Measurements from ENCODE around the gene CHDH. TPM values are rescaled to one million over a fixed set of nuclear protein-coding genes. Genes with fewer than 3 reads are reported as not detected.
A peak's percentile ranks its signal among the peaks of the same experiment; 100 is the strongest.

CHDH gene
- total RNA-seq, 1 donor from 2014 or later: 0.60 TPM

GRCh38 chr3:53850895-53851294, 4.7 kb upstream of the CHDH start:
- Mint-ChIP-seq H3K27ac (ENCODE audit: unreplicated experiment) (no peak overlapping the region), H3K9me3 (ENCODE audit: low read depth) (no peaks in the 10 kb centered on the region), H3K27me3 (ENCODE audit: low read depth) (peaks cover 4% of the 10 kb centered on the region), H3K4me1 (ENCODE audit: low read depth) (peaks cover 5% of the 10 kb centered on the region), H3K4me3 (ENCODE audit: unreplicated experiment) (no peak overlapping the region), H3K36me3 (ENCODE audit: low read depth) (no peaks in the 10 kb centered on the region)
- DNase-seq (ENCODE audit: low spot score): no peak
- no peak for TF ChIP-seq CTCF (IDR thresholded peaks at IDR 0.05)

- H3K4me3 Mint-ChIP-seq (ENCODE audit: unreplicated experiment): no peak overlapping the region
- H3K27me3 Mint-ChIP-seq (ENCODE audit: low read depth): peaks cover 4% of the 10 kb centered on the region
- peaks cover 10% of the 10 kb centered on the region for H3K4me1 Mint-ChIP-seq (ENCODE audit: low read depth)
- no peaks in the 10 kb centered on the region for H3K36me3 Mint-ChIP-seq (ENCODE audit: low read depth)
- no peak for TF ChIP-seq CTCF (IDR thresholded peaks at IDR 0.05)
- no peak overlapping the region for H3K27ac Mint-ChIP-seq (ENCODE audit: unreplicated experiment)
- no peaks in the 10 kb centered on the region for H3K9me3 Mint-ChIP-seq (ENCODE audit: low read depth)
- no peak for DNase-seq (ENCODE audit: low spot score)
Measured at GRCh38 chr3:53849916-53850315, 3.7 kb upstream of the CHDH start.

- peak overlapping the region; percentile 68 for H3K4me3 Mint-ChIP-seq (ENCODE audit: unreplicated experiment)
Measured at GRCh38 chr3:53846851-53847155, 584 bp upstream of the CHDH start.

GRCh38 chr3:53845881-53846133, 412 bp downstream of the CHDH start:
- DNase-seq (ENCODE audit: low spot score): no peak
- no peaks in the 10 kb centered on the region for H3K36me3 Mint-ChIP-seq (ENCODE audit: low read depth)
- no peaks in the 10 kb centered on the region for H3K9me3 Mint-ChIP-seq (ENCODE audit: low read depth)
- H3K4me3 Mint-ChIP-seq (ENCODE audit: unreplicated experiment): peak overlapping the region; percentile 73
- H3K27ac Mint-ChIP-seq (ENCODE audit: unreplicated experiment): no peak overlapping the region
- H3K4me1 Mint-ChIP-seq (ENCODE audit: low read depth): peaks cover 10% of the 10 kb centered on the region
- H3K27me3 Mint-ChIP-seq (ENCODE audit: low read depth): peaks cover 5% of the 10 kb centered on the region
- no peak for TF ChIP-seq CTCF (IDR thresholded peaks at IDR 0.05)

More at GRCh38 chr3:53846851-53847155, 584 bp upstream of the CHDH start:
- H3K27ac Mint-ChIP-seq (ENCODE audit: unreplicated experiment): no peak overlapping the region
- H3K4me1 Mint-ChIP-seq (ENCODE audit: low read depth): peaks cover 10% of the 10 kb centered on the region
- H3K27me3 Mint-ChIP-seq (ENCODE audit: low read depth): peaks cover 5% of the 10 kb centered on the region
- H3K36me3 Mint-ChIP-seq (ENCODE audit: low read depth): no peaks in the 10 kb centered on the region
- no peaks in the 10 kb centered on the region for H3K9me3 Mint-ChIP-seq (ENCODE audit: low read depth)
- no peak for DNase-seq (ENCODE audit: low spot score)
- TF ChIP-seq CTCF (IDR thresholded peaks at IDR 0.05): no peak

- Mint-ChIP-seq H3K9me3 (ENCODE audit: low read depth) (no peaks in the 10 kb centered on the region), H3K27ac (ENCODE audit: unreplicated experiment) (no peak overlapping the region), H3K27me3 (ENCODE audit: low read depth) (peaks cover 5% of the 10 kb centered on the region), H3K4me1 (ENCODE audit: low read depth) (peaks cover 10% of the 10 kb centered on the region), H3K4me3 (ENCODE audit: unreplicated experiment) (peak overlapping the region; percentile 73), H3K36me3 (ENCODE audit: low read depth) (no peaks in the 10 kb centered on the region)
- no peak for DNase-seq (ENCODE audit: low spot score)
- TF ChIP-seq CTCF (IDR thresholded peaks at IDR 0.05): peak; percentile 68
Measured at GRCh38 chr3:53845103-53845880, 927 bp downstream of the CHDH start.
